GM21737 (cell line): ENCODE results near the gene GPLD1.
"Not testable (repeated sequence)": the region's sequence is repeated elsewhere in the genome, so short reads cannot be mapped to it uniquely, and the experiment has no call there.

Source experiments
- ATAC-seq: cut with Tn5 transposase; IDR thresholded peaks from one replicate; pipeline ENCODE4 v1.9.1; 2021; ENCODE audit warnings: mild to moderate bottlenecking, moderate library complexity; ENCODE audit not compliant: unreplicated experiment

The GPLD1 gene, protein sequence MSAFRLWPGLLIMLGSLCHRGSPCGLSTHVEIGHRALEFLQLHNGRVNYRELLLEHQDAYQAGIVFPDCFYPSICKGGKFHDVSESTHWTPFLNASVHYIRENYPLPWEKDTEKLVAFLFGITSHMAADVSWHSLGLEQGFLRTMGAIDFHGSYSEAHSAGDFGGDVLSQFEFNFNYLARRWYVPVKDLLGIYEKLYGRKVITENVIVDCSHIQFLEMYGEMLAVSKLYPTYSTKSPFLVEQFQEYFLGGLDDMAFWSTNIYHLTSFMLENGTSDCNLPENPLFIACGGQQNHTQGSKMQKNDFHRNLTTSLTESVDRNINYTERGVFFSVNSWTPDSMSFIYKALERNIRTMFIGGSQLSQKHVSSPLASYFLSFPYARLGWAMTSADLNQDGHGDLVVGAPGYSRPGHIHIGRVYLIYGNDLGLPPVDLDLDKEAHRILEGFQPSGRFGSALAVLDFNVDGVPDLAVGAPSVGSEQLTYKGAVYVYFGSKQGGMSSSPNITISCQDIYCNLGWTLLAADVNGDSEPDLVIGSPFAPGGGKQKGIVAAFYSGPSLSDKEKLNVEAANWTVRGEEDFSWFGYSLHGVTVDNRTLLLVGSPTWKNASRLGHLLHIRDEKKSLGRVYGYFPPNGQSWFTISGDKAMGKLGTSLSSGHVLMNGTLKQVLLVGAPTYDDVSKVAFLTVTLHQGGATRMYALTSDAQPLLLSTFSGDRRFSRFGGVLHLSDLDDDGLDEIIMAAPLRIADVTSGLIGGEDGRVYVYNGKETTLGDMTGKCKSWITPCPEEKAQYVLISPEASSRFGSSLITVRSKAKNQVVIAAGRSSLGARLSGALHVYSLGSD

DNA sequence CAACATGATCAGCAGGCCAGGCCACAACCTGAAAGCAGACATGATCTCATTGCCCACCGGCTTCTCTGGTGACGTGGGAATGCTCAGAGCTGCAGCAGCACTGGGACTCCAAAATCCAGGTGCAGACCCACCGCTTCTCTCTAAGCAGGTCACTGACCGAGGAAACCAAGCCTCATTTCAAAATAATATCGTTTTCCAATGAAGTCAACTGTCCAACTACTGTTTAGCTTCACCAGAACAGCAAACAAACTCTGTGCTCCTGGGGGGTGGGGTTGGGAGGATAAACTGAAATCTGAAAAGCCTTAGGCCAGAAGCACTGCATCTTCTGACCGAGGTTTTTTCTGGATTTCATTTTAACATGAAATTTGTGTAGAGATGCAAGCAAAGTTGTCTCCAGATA lies at the start of gene GPLD1:
Gene GPLD1, minus strand, starts transcription at position 109 of the 400 bp plus-strand sequence. Its CDS starts 67 bp downstream, at position 42.
- no peak for ATAC-seq

DNA sequence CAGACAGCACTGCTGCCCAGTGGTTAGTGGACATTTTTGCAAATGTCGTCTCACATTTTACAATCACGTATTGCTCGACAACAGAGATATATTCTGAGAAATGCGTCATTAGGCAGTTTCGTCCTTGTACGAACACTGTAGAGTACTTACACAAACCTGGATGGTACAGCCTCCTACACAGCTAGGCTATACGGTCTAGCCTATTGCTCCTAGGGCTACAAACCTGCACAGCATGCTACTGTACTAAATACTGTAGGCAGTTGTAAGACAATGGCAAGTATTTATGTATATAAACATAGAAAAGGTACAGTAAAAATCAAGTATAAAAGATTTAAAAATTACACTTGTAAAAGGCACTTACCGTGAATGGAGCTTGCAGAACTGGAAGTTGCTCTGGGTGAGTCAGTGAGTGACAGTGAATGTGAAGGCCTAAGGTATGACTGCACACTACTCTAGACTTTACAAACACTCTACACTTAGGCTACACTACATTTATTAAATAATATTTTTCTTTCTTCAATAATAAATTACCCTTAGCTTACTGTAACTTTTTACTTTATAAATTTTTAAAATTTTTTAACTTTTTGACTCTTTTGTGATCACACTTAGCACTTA lies 48.5 kb upstream of the GPLD1 start:
- ATAC-seq, result no peak

DNA sequence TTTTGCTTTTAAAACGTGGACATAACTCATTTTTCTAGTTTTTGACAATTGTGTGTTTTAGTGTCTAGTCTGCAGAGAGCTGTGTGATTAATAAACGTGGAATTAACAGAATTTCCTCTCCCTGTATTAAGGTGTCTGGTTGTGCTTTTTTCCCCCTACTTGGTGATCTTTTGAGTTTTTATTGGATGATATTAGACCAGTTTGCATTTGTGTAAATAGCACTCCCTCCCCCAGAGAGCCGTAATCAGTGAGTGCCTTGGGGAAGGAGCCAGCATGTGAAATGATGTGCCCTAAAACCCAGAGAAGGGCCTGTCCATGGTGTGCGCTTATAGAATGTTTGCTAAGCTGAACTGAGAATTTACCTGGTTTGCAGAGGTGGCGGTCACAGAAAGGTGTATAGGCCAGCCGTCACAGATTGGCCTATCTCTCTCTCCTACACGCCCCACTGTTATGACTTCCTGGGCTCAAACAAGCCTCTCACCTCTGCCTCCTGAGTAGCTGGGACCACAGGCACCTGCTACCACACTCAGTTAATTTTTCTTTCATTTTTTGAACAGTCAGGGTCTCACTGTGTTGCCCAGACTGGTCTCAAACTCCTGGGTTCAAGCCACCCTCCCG lies 47.8 kb upstream of the GPLD1 start:
- ATAC-seq, result no peak

DNA sequence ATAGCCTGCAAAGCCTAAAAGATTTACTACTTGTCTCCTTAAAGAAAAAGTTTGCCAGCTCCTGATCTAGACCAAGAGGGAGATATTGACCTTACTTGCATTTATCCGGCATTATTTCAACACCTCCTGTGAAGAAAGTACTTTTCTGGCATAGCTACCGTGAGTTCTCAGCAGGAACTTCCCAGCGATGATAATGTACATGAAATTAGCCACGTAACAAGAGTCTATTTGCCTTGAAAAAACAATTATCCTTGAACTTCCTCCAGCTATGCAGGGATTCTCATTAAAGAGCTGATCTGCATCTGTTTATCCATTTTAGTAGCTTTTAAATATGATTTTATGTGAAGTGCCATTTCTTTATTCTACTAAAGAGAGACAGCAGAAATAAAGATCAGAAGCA lies 47.1 kb upstream of the GPLD1 start:
- no peak for ATAC-seq

DNA sequence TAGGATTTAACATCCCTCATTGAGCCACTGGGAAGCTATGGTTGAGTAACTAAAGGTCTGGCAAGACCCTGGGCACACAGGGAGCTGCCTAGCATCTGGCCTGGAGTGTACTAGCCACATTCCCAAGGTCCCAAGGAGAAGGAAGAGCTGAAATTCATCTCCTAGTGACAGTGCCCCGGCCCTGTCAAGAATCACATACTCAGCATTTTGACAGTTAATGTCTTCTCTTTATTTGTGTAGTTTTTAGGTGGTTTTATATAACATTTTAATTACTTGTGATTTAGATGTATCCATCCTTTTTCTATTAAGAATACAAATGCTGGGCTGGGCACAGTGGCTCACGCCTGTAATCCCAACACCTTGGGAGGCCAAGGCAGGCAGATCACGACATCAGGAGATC lies 45.8 kb upstream of the GPLD1 start:
- no peak for ATAC-seq

DNA sequence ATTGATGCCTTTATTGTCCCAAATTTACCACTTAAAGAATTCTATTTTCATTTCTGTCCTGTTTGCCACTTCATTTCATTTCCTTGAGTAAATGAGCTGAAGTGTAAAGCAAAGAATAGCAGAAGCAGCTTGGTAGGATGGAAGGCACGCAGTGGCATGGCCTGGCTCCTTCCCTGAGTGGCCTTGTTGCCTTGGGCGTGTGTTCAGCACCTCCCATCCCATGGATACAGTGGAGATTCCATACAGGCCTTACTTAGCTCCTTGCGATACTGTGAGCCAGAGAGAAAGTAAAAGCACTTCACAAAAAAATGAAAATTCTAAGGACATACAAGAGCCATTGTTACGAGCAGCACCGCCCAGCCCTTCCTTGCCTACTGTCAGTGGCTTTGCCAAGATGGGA lies 45.0 kb upstream of the GPLD1 start:
- ATAC-seq, result no peak

DNA sequence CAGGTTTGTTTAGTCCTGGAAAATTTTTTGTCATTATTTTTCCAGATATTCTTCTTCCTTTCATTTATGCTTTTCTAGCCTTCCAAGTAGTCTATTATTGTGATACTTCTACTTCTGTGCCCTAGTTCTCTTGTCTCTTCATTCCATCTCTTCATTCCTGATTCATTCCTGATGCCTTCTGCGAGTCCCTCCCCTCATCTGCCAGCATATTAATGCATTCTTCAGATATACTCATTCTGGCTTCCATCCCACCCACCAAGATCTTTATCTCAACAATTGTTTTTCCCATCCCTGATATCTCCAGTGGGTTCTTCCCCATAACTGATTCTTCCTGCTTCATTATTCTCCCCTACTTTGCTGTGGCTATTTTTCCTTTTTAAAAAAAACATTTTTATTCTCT lies 40.6 kb upstream of the GPLD1 start:
- ATAC-seq, result no peak

DNA sequence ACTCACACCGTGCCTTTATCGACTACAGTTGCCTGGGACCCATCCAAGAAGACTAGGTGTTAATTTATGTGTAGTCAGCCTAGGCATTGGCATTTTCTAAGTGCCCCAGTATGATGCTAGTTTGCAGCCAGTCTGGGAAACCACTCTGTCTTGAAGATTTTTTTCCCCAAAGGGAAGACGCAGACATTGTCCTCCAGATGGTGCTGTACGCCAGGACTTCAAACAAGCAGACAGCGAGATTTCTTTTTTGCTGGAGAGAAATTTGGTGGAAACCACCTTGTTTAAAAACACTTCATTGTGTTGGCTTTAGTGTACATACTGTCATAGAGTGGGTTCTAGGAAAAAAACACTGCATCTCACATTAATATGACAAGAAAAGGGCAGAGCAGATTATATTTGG lies 35.4 kb upstream of the GPLD1 start:
- ATAC-seq, result no peak

DNA sequence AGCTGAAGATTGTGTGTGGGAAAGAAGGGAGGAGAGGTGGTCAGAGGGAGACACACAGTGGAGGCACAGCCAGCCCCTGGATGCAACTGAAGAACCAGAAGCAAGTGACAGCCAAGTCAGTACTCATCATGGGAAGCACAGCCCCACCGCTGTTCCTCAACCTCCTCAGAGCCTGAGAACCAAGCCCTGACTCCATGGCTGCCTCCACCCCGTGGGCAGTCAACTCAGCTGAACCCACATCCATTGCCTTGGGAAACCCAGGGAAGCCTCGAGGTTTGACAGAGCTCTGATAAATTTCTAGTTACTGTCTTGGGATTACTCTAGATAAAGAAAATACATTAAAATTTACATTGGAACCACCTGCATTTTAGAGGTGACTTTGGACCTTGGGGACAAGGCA lies 35.0 kb upstream of the GPLD1 start:
- ATAC-seq, result no peak

DNA sequence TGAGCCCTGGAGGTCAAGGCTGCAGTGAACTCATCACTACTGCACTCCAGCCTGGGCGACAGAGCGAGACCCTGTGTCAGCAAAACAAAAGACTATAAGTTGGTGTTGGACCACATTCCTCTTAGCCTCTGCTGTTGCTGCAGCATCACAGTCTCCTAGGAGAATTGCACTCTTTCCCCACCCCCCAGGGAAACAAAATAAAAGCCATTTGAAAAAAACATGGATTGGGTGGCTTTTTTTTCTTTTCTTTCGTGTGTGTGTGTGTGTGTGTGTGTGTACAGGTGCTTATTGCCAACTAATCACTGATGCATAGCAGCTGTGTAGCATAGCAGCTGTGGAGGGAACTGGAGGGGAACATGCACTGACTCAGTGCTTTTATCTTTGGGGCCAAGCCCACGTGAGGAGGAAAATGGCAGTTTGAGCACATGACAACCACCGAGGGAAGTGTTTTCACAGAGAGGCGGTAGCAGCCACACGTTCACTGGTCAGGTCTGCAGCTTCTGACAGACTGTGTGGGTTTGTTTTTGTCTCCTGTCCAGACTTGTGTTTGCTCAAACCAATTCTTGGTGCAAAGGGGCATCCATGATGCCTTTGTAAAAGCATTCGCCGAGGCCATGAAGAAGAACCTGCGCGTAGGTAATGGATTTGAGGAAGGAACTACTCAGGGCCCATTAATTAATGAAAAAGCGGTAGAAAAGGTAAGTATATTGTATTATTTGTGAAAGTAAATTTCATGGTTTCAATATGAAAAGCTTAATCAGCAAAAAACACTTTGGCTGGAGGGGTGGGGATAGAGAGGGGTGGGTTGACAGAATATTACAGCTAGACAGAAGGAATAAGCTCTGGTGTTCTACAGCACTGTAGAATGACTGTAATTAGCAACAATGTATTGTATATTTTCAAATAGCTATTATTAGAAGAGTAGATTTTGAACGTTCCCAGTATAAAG lies 33.1 kb upstream of the GPLD1 start:
- ATAC-seq, result peak; percentile 38

DNA sequence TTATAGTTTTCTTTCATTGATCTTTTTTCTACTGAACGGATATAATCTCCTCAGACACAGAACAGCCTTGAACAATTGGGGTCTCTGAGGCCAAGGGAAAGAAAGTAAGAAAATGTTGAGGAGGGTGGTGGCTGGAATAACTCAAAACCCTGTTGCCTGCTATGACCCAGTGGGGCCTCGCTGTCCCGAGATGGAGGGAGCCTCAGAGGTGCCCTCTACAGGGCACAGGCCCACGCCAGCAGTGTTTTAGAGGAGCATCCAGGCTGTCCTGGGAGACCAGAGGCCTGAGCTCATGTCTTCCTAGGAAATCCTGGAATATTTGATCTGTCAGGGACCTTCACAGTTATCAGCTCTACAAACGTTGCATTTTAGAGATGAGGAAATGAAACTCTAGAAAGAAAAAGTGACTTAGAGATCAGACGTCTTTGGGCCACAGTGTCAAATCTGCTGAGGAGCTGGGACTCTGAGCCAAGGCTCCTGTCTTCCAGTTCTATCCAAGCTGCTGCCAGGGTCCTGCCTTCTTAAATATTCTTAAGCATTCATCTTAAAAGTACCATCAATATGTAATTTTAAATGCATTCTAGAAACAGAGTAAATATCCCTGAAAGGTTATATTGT lies 31.7 kb upstream of the GPLD1 start:
- peak; percentile 45 for ATAC-seq

DNA sequence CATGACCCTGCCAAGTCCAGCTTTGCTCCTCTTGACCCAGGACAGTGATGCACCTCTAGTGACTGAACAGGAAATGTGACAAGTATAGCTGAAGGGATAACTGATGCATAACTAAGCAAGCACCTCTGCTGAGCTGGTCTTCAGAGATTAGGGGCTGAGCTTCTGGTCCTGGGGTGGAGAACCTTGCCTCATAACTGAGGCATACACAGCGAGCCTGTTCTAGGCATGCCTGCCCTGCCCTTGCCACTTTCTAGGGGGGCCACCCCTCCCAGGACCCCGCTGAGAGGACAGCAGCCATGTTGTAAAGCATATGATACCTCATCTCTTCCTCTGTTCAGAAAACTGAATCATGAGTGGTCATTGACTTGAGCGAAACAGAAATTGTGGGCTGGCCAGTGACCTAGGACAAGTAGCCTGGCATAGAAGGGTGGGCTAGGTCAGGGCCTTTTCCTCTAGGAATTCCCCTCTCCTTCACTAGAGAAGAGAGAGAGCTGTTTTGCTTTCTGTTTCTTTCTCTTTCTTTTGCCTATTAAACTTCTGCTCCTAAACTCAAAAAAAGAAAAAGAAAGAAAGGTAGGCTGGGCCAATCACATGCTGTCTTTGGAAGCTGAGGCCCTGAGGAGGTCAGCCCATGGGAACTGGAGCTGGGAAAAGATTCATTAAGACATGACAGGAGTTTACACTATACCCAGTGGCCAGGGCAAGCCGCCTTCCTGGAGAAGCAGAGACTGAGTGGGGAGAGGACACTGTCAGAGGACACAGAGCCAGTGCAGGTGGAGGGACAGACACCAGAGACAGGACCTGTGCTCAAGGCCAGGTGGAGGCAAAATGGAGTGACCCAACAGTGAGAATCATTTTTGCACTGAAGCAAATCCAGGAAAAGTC lies 28.5 kb upstream of the GPLD1 start:
- peak; percentile 56 for ATAC-seq

DNA sequence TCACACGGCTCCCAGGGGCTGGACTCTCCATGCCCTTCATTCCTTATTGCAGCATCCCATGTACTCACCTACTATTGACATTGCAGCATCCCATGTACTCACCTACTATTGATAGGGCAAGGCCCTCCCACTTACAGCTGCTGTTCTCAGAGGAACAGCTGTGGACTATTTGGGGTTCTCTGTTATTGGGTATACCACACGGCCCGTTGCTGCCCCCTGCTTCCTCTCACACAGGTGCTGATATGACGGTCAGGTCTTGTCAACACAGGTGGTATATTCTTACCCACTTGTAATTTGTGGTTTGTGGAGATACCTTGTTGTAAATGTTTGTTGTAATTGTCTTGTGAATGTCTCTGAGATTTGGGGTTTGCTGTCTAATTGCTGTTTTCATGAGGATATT lies 24.2 kb upstream of the GPLD1 start:
- ATAC-seq, result no peak

DNA sequence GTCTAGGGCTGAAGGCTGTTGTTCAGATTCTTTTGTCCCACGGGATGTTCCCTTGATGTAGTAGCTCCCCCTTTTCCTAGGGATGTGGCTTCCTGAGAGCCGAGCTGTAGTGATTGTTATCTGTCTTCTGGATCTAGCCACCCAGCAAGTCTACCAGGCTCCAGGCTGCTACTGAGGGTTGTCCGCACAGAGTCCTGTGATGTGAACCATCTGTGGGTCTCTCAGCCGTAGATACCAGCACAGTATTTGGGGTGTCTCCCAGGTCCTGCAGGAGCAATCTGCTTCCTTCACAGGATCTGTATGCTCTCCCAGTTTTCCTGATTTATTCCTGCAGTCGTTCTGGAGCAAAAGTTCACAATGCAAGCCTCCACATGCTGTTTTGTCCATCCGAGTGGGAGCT lies 22.6 kb upstream of the GPLD1 start:
- not testable (repeated sequence) for ATAC-seq

DNA sequence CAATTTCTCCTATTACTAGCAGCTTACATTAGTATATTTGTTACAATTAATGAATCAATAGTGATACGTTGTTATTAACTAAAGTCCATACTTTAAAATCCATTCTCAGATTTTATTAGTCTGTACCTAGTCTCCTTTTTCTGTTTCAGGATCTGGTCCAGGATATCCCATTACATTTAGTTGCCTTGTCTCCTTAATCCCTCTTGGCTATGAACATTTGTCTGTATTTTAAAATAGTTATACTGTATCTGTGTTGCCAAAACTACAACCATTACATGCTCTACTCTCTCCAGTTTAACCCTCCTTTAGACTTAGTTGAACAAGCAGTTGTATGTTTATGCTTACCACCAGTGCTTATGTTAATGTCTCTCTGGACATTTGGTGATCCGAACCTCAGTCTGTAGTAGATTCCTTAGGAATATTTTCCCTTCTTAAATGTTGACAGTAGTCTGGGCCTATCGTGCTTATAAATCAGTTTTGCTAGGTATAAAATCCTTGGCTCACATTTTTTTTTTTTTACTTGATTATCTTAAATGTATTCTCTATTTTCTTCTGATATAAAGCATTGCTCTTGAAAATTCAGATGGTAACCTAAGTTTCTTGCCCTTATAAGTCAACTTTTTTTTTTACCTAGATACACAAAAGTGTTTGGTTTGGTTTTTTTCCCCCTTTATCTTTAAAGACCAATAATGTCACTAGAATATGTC lies 17.6 kb upstream of the GPLD1 start:
- no peak for ATAC-seq

DNA sequence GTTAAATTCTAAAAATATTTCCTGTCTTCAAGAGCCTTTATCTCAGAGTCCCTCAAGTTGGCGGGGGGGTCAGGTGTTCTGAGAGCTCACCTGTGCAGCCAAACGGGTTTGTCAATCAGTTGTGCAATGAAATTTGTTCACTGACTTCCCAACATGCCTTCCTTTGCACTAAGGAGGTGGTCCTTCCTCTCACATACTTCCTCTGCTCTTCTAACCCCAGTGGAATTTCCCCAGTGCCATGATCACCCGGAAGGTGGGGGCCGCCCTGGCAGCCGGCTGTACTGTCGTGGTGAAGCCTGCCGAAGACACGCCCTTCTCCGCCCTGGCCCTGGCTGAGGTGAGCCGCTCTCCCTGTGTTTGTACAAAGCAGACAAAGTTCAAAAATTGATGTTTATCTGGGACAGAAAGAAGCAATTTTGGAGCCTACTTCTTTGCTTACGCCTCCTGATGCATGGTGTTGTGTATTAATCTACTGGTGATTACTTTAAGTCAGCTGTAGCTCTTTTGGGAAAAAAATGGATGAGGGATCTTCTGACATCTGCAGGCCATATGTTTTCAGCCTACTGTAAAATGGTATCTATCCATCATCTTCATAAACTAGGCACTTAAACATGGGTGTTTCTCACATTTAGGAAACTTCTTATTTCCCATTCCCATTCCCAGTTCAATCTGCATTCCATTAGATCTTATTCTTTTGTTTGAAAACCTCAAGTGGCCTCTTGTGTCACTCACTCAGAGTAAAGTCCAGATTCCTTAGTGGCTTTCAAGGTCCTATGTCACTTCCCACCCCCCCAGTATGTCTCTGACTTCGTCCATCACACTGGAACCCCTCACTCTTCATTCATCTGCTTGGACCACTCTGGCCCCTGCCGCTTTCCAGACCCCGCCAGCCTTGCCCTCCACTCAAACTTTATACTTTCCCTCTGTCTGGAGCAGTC lies 15.5 kb upstream of the GPLD1 start:
- ATAC-seq, result no peak

DNA sequence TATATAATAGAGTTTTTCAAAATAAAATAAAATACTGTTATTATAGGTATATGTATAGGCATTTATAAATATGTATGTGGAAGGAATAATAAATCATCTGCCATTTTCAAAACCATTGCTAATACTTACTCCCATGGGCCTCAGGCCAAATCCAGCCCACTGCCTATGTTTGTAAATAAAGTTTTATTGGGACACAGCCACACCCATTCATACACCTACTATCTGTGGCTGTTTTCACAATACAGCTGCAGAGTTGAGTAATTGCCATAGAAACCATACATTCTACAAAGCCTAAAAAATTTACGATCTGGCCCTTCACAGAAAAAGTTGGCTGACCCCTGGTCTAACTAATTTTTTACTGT lies 14.9 kb upstream of the GPLD1 start:
- ATAC-seq, result no peak
